ENCODE measurements around the gene UHRF2.
"Not testable (repeated sequence)": the region's sequence is repeated elsewhere in the genome, so short reads cannot be mapped to it uniquely, and the experiment has no call there.

UHRF2 gene, protein sequence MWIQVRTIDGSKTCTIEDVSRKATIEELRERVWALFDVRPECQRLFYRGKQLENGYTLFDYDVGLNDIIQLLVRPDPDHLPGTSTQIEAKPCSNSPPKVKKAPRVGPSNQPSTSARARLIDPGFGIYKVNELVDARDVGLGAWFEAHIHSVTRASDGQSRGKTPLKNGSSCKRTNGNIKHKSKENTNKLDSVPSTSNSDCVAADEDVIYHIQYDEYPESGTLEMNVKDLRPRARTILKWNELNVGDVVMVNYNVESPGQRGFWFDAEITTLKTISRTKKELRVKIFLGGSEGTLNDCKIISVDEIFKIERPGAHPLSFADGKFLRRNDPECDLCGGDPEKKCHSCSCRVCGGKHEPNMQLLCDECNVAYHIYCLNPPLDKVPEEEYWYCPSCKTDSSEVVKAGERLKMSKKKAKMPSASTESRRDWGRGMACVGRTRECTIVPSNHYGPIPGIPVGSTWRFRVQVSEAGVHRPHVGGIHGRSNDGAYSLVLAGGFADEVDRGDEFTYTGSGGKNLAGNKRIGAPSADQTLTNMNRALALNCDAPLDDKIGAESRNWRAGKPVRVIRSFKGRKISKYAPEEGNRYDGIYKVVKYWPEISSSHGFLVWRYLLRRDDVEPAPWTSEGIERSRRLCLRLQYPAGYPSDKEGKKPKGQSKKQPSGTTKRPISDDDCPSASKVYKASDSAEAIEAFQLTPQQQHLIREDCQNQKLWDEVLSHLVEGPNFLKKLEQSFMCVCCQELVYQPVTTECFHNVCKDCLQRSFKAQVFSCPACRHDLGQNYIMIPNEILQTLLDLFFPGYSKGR

DNA sequence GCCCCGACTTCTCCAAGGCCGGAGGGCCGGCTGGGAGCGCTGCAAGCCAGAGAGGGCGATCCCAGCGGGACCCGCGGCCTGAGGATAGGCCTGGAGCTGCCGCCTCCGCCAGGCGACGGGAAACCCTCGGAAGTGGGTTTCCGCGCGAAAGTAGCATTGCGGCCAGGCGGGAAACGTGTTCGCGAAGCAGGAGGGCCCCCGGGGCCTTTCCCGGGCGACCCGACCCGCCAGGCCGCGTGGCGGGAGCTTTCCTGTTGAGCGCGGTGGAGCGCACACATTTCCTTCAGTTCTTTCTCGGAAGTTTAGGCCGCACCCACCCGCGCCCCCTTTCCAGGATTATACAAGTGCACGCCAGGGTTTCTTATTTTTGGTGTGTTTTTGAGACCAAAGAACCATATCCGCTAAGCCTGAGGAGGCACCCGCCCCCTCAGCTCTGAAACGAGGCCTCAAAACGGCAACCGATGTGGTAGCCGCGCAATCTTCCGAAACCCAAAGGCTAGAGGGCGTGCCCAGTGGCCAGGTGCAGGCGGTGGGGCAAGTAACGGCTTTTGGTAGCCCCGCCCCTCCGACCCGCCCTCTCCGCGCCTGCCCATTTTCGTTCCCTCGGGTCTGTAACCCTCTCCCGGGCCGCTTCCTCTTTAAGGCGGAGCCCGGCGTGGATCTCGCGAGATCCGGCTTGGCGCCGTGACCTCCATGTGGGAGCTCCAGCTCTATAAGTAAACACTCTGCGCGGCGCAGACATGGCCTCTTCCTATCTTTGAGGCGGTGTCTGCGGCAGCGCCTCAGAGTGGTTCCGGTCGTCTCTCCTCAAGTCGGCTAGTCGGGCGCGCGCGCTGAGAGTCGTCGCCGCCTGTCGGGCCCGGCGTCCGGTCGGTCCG lies at the start of gene UHRF2:
Gene UHRF2 (plus strand): TSS at position 713 of the 878 bp plus-strand sequence. CDS start 292 bp downstream, outside the sequence.
- H3K36me3 Mint-ChIP-seq (ENCODE audit: insufficient read depth), result peaks cover 9% of the 10 kb centered on the region
- H3K9me3 Mint-ChIP-seq, result no peaks in the 10 kb centered on the region
- no peaks in the 10 kb centered on the region for H3K27me3 Mint-ChIP-seq
- peak within 1 kb of the TSS; percentile 80 for H3K4me3 Mint-ChIP-seq
- peak within 1 kb of the TSS; percentile 81 for H3K27ac Mint-ChIP-seq (ENCODE audit: low read depth)
- ATAC-seq (replicated peaks; ENCODE audit: extremely low read depth, poor library complexity, severe bottlenecking) (peak; percentile 86), DNase-seq (ENCODE audit: low spot score in 2 of 2) (peak; percentile 93)
- H3K4me1 Mint-ChIP-seq, result peaks cover 37% of the 10 kb centered on the region

DNA sequence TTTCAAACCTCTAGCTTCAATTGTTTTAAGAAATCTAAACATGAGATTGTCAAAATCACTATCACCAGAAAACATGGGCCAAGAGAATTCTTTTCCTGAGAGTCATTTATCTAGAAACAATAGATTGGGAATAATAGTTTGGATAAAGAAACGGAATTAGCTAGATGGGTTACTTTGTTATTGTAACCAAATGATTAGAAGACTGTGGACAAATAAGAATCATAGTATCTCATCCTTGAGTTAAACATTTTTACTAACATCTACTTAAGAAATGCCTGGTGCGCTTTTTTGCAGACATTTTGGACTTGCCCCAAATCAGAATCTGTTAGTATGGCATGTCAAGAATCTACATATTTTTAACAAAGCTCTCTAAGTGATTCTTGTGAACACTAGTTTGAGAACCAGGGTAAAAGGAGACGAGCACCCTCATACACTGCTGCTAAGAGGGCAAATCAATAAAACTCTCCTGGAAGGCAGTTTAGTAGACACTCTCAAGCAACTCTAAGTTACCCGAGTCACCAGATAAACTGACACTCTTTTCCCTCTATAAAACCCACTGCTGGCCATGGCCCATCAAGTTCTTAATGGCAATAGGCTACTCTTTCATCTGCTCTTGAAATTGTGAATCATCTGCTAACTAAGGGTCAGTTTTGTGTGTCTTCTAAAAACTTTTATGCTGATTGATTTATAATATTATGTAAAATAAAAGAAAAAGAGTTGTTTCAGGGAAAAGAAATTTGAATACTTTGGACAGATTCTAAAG lies 45.7 kb upstream of the UHRF2 start:
- Mint-ChIP-seq H3K36me3 (ENCODE audit: insufficient read depth) (no peaks in the 10 kb centered on the region), H3K27ac (ENCODE audit: low read depth) (no peak overlapping the region), H3K4me1 (no peaks in the 10 kb centered on the region), H3K4me3 (no peak overlapping the region), H3K9me3 (no peaks in the 10 kb centered on the region), H3K27me3 (no peaks in the 10 kb centered on the region)
- DNase-seq (ENCODE audit: low spot score in 2 of 2), result no peak
- no peak for ATAC-seq (replicated peaks; ENCODE audit: extremely low read depth, poor library complexity, severe bottlenecking)

DNA sequence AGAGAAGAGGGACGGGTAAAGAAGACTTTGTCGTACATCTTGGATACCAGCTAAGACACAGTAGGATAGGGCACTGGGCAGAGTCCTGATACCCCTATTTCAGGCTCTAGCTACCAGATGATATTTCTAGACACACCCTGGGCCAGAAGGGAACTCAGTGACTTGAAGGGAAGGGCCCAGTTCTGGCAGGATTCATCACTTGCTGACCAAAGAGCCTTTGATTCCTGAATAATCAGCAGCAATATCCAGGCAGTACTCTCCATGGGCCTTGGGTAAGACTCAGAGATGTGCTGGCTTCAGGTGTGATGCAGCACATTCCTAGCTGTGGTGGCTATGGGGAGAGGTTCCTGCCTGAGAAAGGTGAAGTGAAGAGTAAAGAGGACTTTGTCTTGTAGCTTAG lies 44.2 kb upstream of the UHRF2 start:
- Mint-ChIP-seq H3K27ac (ENCODE audit: low read depth) (no peak overlapping the region), H3K36me3 (ENCODE audit: insufficient read depth) (no peaks in the 10 kb centered on the region), H3K4me3 (no peak overlapping the region), H3K27me3 (no peaks in the 10 kb centered on the region), H3K9me3 (no peaks in the 10 kb centered on the region), H3K4me1 (no peaks in the 10 kb centered on the region)
- no peak for DNase-seq (ENCODE audit: low spot score in 2 of 2)
- ATAC-seq (replicated peaks; ENCODE audit: extremely low read depth, poor library complexity, severe bottlenecking), result no peak

DNA sequence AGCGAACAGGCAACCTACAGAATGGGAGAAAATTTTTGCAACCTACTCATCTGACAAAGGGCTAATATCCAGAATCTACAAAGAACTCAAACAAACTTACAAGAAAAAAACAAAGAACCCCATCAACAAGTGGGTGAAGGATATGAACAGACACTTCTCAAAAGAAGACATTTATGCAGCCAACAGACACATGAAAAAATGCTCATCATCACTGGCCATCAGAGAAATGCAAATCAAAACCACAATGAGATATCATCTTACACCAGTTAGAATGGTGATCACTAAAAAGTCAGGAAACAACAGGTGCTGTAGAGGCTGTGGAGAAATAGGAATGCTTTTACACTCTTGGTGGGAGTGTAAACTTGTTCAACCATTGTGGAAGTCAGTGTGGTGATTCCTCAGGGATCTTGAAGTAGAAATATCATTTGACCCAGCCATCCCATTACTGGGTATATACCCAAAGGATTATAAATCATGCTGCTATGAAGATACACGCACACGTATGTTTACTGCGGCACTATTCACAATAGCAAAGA lies 31.5 kb upstream of the UHRF2 start:
- not testable (repeated sequence) for H3K9me3 Mint-ChIP-seq; ATAC-seq (replicated peaks; ENCODE audit: extremely low read depth, poor library complexity, severe bottlenecking); H3K4me3 Mint-ChIP-seq; H3K36me3 Mint-ChIP-seq (ENCODE audit: insufficient read depth); H3K27ac Mint-ChIP-seq (ENCODE audit: low read depth); DNase-seq (ENCODE audit: low spot score in 2 of 2); H3K4me1 Mint-ChIP-seq
- peaks cover 31% of the 10 kb centered on the region for H3K27me3 Mint-ChIP-seq

DNA sequence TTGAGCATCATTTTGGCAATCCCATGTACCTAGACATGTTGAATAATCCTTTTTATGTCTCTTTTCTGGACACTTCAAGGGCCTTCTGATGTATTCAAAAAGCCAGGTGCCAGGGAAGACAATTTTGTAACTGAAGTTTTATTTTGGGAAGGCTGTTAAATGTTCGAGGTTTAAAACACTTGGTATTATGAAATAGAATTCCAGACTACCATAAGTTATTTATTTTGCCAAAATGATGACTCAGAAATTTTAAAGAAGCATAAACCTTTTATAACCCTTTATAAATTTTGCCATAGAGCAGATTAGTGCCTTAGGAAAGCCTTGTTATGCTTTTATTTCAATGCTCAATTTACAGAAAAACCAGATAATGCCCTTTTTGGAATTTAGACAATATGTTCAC lies 30.3 kb upstream of the UHRF2 start:
- H3K9me3 Mint-ChIP-seq, result no peaks in the 10 kb centered on the region
- H3K36me3 Mint-ChIP-seq (ENCODE audit: insufficient read depth), result no peaks in the 10 kb centered on the region

DNA sequence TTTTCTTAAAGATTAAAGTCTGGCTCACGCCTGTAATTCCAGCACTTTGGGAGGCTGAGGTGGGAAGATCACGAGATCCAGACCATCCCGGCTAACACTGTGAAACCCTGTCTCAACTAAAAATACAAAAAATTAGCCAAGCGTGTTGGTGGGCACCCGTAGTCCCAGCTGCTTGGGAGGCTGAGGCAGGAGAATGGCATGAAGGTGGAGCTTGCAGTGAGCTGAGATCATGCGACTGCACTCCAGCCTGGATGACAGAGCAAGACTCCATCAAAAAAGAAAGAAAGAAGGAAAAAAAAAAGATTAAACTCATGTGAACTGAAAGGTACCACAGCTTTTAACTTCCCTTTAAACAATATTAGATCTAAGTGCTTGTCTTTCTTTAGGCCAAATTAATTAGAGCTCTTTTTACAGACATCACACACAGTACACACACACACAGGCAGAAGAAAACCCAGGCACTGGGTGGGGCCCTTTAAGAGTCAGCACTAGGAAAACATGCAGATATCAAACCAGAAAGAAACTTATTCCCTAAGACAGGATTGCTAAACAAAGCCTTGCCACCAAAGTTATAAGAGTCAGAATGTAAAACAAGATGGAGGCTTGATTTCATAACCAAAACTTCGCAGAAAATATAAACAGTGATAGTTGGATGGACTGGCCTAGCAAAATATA lies 29.3 kb upstream of the UHRF2 start:
- H3K27me3 Mint-ChIP-seq, result peaks cover 11% of the 10 kb centered on the region
- DNase-seq (ENCODE audit: low spot score in 2 of 2), result no peak
- H3K4me3 Mint-ChIP-seq, result no peak overlapping the region

More for the DNA sequence above, 30.3 kb upstream of the UHRF2 start:
- no peaks in the 10 kb centered on the region for H3K4me1 Mint-ChIP-seq
- ATAC-seq (replicated peaks; ENCODE audit: extremely low read depth, poor library complexity, severe bottlenecking), result no peak
- H3K27ac Mint-ChIP-seq (ENCODE audit: low read depth), result no peak overlapping the region
- no peak for DNase-seq (ENCODE audit: low spot score in 2 of 2)
- no peak overlapping the region for H3K4me3 Mint-ChIP-seq
- H3K27me3 Mint-ChIP-seq, result peaks cover 19% of the 10 kb centered on the region

DNA sequence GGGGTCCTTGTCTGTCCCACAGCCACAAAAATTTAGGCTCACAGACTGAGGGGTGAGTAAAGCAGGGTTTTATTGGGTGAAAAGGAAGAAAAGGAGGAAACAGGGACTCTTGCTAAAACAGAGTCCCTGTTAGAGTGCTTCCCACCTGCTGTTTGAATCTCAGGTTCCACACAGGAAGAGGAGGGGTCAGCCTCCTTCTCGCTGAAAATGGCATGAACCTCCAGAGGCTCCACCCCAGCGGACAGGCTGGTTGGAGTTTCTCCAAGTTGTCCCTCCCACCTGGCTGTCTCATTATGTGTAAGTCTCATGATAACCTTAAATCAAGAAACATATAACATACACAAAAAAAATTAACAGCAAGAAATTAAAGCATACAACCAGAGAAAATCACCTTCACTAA lies 28.3 kb upstream of the UHRF2 start:
- Mint-ChIP-seq H3K4me1 (no peaks in the 10 kb centered on the region), H3K4me3 (no peak overlapping the region), H3K9me3 (no peaks in the 10 kb centered on the region), H3K36me3 (ENCODE audit: insufficient read depth) (no peaks in the 10 kb centered on the region), H3K27ac (ENCODE audit: low read depth) (no peak overlapping the region), H3K27me3 (peaks cover under 1% of the 10 kb centered on the region)
- ATAC-seq (replicated peaks; ENCODE audit: extremely low read depth, poor library complexity, severe bottlenecking) (no peak), DNase-seq (ENCODE audit: low spot score in 2 of 2) (no peak)

More for the DNA sequence above, 29.3 kb upstream of the UHRF2 start:
- Mint-ChIP-seq H3K4me1 (no peaks in the 10 kb centered on the region), H3K36me3 (ENCODE audit: insufficient read depth) (no peaks in the 10 kb centered on the region), H3K27ac (ENCODE audit: low read depth) (no peak overlapping the region), H3K9me3 (no peaks in the 10 kb centered on the region)
- no peak for ATAC-seq (replicated peaks; ENCODE audit: extremely low read depth, poor library complexity, severe bottlenecking)

DNA sequence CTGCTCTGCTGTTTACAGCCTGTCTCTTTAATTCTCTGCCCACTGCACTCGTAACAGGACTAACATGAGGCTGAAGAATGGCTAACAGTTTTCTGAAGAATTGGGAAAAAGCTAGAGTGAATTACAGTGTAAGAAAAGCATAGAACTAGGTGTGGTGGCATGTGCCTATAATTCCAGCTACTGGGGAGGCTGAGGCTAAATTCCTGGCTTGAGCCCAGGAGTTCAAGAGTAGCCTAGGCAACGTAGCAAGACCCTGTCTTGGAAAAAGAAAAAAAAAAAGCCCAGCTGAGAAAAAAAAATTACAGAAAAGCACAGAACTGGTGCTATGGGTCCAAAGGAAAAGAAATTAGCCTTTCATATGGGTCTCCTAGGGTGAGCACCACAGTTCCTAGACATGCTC lies 13.9 kb upstream of the UHRF2 start:
- ATAC-seq (replicated peaks; ENCODE audit: extremely low read depth, poor library complexity, severe bottlenecking), result no peak
- Mint-ChIP-seq H3K9me3 (no peaks in the 10 kb centered on the region), H3K27ac (ENCODE audit: low read depth) (no peak overlapping the region)

DNA sequence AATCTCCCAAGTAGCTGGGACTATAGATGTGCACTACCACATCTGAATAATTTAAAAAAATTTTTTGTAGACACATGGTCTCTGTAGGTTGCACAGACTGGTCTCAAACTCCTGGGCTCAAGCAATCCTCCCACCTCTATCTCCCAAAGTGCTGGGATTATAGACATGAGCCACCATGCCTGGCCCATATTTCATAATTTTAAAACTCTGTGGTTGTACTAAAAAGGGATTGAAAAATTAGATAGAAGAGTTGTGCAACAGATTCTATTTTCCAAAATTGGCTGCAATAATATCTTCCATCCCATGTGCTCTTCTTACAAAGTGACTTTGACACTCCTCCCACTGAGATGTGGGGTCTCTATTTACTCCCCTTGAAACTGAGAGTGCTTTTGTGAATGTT lies 7.6 kb upstream of the UHRF2 start:
- ATAC-seq (replicated peaks; ENCODE audit: extremely low read depth, poor library complexity, severe bottlenecking) (no peak), DNase-seq (ENCODE audit: low spot score in 2 of 2) (no peak)
- Mint-ChIP-seq H3K4me1 (no peaks in the 10 kb centered on the region), H3K4me3 (no peak overlapping the region), H3K27me3 (no peaks in the 10 kb centered on the region), H3K36me3 (ENCODE audit: insufficient read depth) (no peaks in the 10 kb centered on the region), H3K27ac (ENCODE audit: low read depth) (no peak overlapping the region), H3K9me3 (no peaks in the 10 kb centered on the region)

More for the DNA sequence above, 13.9 kb upstream of the UHRF2 start:
- no peaks in the 10 kb centered on the region for H3K4me1 Mint-ChIP-seq
- no peak for DNase-seq (ENCODE audit: low spot score in 2 of 2)
- H3K4me3 Mint-ChIP-seq, result no peak overlapping the region
- no peaks in the 10 kb centered on the region for H3K27me3 Mint-ChIP-seq
- H3K36me3 Mint-ChIP-seq (ENCODE audit: insufficient read depth), result no peaks in the 10 kb centered on the region

DNA sequence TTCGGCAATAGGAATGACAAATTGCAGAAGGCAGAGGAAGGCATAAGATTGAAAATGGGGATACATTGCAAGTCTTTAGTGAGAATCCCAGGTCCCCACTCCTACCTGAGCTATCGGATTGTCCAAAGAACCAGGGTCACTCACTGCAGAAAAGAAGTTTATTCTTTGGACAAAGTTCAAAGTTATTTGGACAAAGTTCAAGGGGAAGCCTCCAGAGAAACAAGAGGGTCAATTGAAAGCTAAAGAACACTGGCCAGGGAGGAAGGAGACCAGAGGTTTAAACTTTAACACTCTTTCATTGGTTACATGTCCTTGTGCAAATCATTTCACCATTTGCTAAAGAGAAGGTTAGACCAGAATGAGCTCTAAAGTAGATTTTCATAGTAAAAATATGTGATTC lies 5.2 kb upstream of the UHRF2 start:
- no peak for ATAC-seq (replicated peaks; ENCODE audit: extremely low read depth, poor library complexity, severe bottlenecking)
- Mint-ChIP-seq H3K9me3 (no peaks in the 10 kb centered on the region), H3K4me3 (no peak overlapping the region)

DNA sequence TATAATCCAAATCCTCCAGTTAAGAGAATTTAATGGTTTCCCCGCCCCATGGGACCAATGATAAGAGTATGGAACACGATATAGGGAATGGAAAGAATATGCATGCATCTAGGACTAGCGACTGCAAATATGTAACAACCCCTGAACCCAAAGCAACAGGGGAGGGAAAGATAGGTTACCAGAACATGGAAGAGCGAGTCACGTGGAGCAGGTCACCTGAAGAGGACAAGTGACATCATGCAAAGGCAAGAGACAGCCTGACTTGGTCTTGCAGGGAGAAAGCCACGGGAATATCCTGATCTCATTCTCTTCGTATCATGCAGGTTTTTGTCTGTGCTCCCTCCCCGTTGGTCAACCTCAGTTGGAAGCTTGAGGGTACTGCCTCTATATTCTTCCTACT lies 4.7 kb upstream of the UHRF2 start:
- no peaks in the 10 kb centered on the region for H3K9me3 Mint-ChIP-seq
- no peaks in the 10 kb centered on the region for H3K4me1 Mint-ChIP-seq
- H3K27ac Mint-ChIP-seq (ENCODE audit: low read depth), result no peak overlapping the region
- H3K36me3 Mint-ChIP-seq (ENCODE audit: insufficient read depth), result peaks cover 5% of the 10 kb centered on the region
- no peak overlapping the region for H3K4me3 Mint-ChIP-seq
- no peak for DNase-seq (ENCODE audit: low spot score in 2 of 2)
- no peak for ATAC-seq (replicated peaks; ENCODE audit: extremely low read depth, poor library complexity, severe bottlenecking)
- no peaks in the 10 kb centered on the region for H3K27me3 Mint-ChIP-seq

More for the DNA sequence above, 5.2 kb upstream of the UHRF2 start:
- no peaks in the 10 kb centered on the region for H3K27me3 Mint-ChIP-seq
- H3K36me3 Mint-ChIP-seq (ENCODE audit: insufficient read depth), result peaks cover 2% of the 10 kb centered on the region
- no peak overlapping the region for H3K27ac Mint-ChIP-seq (ENCODE audit: low read depth)
- no peak for DNase-seq (ENCODE audit: low spot score in 2 of 2)
- H3K4me1 Mint-ChIP-seq, result no peaks in the 10 kb centered on the region

Data from central memory CD8-positive, alpha-beta T cell (primary cell).